GM21786 (cell line): ENCODE measurements around the gene SERPIND1.
"Not testable (repeated sequence)": the region's sequence is repeated elsewhere in the genome, so short reads cannot be mapped to it uniquely, and the experiment has no call there.

Experiments used
- ATAC-seq: cut with Tn5 transposase; IDR thresholded peaks from one replicate; pipeline ENCODE4 v1.9.1; 2021; ENCODE audit not compliant: unreplicated experiment

The SERPIND1 gene

GRCh38 chr22:20746431-20747189 is 27.3 kb upstream of the SERPIND1 start:
- no peak for ATAC-seq

GRCh38 chr22:20747223-20747622 is 26.7 kb upstream of the SERPIND1 start:
- ATAC-seq, result no peak

- ATAC-seq, result no peak
These were observed 25.8 kb upstream of the SERPIND1 start for GRCh38 chr22:20748082-20748481.

- ATAC-seq, result peak; percentile 65
These were observed 25.0 kb upstream of the SERPIND1 start for GRCh38 chr22:20748731-20749428.

- ATAC-seq, result no peak
These were observed 24.5 kb upstream of the SERPIND1 start for GRCh38 chr22:20749453-20749852.

GRCh38 chr22:20750461-20751184 is 23.3 kb upstream of the SERPIND1 start:
- no peak for ATAC-seq

GRCh38 chr22:20751185-20751851 is 22.6 kb upstream of the SERPIND1 start:
- no peak for ATAC-seq

- ATAC-seq, result no peak
These were observed 21.7 kb upstream of the SERPIND1 start for GRCh38 chr22:20752104-20752741.

GRCh38 chr22:20752873-20753272 is 21.0 kb upstream of the SERPIND1 start:
- no peak for ATAC-seq

- ATAC-seq, result no peak
These were observed 17.1 kb upstream of the SERPIND1 start for GRCh38 chr22:20756846-20757245.

- no peak for ATAC-seq
These were observed 15.2 kb upstream of the SERPIND1 start for GRCh38 chr22:20758688-20759087.

GRCh38 chr22:20760084-20760483 is 13.8 kb upstream of the SERPIND1 start:
- no peak for ATAC-seq

- no peak for ATAC-seq
These were observed 12.4 kb upstream of the SERPIND1 start for GRCh38 chr22:20761536-20761935.

GRCh38 chr22:20762233-20762796 is 11.6 kb upstream of the SERPIND1 start:
- ATAC-seq, result no peak

GRCh38 chr22:20763630-20764470 is 10.1 kb upstream of the SERPIND1 start:
- ATAC-seq, result no peak

GRCh38 chr22:20764471-20764720 is 9.5 kb upstream of the SERPIND1 start:
- ATAC-seq, result no peak

GRCh38 chr22:20764729-20765128 is 9.2 kb upstream of the SERPIND1 start:
- ATAC-seq, result no peak

- no peak for ATAC-seq
These were observed 8.0 kb upstream of the SERPIND1 start for GRCh38 chr22:20765938-20766337.

GRCh38 chr22:20766530-20766929 is 7.4 kb upstream of the SERPIND1 start:
- ATAC-seq, result no peak

- ATAC-seq, result not testable (repeated sequence)
These were observed 4.5 kb upstream of the SERPIND1 start for GRCh38 chr22:20769496-20769826.
